ENCODE measurements around the gene ARMS2.

DNA sequence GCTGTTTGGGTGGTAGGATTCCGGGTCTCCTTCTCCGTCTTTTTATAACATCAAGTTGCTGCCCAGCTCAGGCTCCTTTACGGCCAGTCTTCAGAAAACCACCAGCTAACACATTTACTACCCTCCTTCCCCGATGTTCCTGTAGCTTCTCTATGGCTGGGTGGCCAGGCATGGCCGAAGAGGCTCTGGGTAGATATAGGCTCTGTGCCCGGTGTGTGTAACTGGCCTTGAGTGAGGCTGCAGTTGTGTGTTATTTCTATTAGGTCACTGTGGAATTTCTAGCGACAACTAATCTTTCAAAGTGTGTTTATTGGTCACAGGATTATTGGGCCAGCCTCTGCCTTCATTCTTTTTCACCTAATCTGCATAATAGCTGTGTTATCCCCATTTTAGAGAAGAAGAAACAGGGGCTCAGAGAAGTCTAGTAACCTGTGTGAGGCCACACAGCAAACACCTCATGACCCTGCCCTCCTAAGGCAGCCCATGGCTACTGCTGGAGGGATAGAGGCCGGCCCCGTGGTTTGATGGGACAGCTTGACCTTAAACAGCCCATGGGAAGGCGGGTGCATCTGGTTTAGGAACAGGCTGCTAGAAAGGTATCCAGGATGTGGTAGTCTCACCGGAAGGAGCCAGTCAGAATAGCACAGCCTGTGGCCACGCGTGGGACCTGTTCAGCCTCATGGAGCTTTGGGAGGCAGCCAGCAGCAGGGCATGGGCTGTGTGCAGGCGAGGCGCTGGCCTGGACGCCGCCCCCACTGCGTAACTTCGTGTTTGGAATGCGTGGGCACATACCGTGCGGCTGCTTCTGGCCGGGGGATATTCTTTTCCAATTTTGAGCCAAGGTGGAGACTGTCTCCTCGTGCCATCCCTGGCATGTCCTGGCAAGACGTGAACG is 36.6 kb downstream of the ARMS2 start:
- TF ChIP-seq, protein P1, sequence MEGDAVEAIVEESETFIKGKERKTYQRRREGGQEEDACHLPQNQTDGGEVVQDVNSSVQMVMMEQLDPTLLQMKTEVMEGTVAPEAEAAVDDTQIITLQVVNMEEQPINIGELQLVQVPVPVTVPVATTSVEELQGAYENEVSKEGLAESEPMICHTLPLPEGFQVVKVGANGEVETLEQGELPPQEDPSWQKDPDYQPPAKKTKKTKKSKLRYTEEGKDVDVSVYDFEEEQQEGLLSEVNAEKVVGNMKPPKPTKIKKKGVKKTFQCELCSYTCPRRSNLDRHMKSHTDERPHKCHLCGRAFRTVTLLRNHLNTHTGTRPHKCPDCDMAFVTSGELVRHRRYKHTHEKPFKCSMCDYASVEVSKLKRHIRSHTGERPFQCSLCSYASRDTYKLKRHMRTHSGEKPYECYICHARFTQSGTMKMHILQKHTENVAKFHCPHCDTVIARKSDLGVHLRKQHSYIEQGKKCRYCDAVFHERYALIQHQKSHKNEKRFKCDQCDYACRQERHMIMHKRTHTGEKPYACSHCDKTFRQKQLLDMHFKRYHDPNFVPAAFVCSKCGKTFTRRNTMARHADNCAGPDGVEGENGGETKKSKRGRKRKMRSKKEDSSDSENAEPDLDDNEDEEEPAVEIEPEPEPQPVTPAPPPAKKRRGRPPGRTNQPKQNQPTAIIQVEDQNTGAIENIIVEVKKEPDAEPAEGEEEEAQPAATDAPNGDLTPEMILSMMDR (IDR thresholded peaks at IDR 0.05; ENCODE audit: borderline replicate concordance, extremely low read depth, low read length, poor library complexity, severe bottlenecking), result no peak
- no peak for TF ChIP-seq EZH2 (IDR thresholded peaks at IDR 0.05; ENCODE audit: borderline replicate concordance, low read depth, low read length, severe bottlenecking)
